HG03139 (cell line): ENCODE results near the gene MIER2.

Experiments used
- ATAC-seq: cut with Tn5 transposase; IDR thresholded peaks from one replicate; pipeline ENCODE4 v1.9.1; 2021; ENCODE audit not compliant: unreplicated experiment

MIER2 gene

DNA sequence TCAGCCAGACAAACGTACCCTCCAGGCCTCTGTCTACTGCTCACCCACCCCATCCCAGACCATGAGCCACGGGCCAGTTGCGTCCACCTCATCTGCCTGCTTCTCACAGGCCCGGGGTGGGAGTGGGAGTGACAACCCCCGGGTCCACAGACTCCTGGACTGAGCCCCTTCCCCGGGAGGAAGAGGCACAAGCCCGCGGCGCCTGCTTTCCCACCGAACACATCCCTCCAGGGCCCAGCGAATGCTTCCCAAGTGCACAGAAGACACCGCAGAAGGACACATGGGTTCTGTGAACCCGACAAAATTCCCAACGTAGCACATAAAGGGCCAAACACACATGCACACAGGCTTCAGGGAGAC lies 35.4 kb downstream of the MIER2 start:
- no peak for ATAC-seq

GRCh38 chr19:308471-309205 lies 36.0 kb downstream of the MIER2 start:
- no peak for ATAC-seq

DNA sequence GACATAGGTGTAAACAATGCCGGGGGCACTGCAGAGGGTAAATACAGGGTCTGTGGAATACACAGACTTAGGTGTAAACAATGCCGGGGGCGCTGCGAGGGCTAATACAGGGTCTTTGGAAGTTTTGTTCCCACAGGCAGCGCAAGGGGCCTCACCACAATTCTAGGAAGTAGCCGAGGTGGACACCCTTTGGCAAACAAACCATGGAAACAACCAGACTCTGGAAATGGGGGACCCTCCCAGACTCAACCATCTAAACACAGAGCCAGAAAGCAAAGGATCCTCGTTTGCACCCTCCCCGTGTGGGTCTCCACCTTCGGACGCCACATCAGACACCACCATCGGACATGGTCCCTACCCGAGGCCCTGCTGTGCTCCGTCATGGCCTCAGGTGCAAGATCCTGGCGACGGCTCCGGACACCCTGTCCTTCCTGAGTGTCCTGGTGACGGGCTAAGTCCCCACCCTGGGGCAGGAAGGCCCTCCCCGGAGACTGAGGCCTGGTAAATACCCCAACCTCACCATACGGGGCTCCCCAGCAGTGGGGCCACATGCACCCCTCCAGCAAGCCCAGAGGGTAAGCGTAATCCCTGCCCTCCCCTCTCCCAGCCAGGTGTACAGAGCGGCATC lies 36.7 kb downstream of the MIER2 start:
- ATAC-seq, result no peak

DNA sequence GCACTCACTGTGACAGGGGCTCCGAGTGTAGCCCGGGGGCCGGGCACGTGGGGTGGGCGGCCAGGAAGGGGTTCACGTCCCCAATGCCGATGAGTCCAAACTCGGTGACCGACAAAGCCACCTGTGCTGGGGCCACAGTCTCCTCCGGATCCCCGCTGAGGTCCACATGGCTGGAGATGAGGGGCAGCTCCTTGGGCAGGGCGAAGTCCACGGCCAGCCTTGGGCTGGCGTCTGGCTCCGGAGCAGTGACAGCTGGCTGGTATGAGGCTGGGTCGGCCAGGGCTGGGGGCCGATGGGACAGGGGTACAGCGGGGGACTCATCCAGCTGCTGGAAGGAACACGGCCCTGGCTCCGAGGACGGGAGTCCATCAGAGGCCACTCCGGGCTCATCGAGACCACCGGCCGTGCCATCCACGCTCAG lies 37.5 kb downstream of the MIER2 start:
- ATAC-seq, result no peak

DNA sequence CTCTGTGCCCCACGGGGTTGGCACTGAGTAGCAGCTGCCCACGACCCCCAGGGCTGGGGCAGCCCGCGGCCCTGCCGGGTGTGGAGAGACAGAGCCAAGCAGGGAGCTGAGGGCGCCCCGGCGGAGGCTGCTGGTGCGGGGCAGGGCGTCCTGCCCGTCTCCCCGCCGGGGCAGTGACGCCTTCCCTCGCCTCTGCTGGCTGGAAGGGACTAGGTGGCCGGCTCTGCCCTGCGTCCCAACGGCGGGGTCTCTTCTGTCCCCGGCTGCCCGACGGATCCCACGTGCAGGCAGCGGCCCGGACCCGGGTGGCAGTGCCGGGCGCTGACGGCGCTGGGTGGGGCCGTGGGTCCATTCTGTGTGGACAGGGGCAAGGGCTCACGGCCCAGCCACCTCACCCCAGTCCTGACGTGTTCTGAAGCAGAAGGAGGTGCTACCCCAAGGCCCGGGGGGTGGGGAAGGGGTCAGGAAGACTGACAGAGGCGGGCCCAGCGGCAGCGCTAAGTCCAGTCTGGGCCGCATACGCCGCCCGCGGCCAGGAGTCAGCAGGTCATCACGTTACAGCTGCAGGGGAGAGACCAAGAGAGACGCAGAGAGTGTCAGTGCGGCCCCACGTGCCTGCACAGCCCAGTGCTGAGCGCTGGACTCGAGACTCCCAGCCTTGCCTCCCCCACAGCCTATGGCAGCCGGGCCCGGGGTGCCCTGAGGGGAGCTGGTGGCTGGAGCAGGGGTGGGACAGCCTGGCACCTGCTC lies 38.3 kb downstream of the MIER2 start:
- no peak for ATAC-seq

DNA sequence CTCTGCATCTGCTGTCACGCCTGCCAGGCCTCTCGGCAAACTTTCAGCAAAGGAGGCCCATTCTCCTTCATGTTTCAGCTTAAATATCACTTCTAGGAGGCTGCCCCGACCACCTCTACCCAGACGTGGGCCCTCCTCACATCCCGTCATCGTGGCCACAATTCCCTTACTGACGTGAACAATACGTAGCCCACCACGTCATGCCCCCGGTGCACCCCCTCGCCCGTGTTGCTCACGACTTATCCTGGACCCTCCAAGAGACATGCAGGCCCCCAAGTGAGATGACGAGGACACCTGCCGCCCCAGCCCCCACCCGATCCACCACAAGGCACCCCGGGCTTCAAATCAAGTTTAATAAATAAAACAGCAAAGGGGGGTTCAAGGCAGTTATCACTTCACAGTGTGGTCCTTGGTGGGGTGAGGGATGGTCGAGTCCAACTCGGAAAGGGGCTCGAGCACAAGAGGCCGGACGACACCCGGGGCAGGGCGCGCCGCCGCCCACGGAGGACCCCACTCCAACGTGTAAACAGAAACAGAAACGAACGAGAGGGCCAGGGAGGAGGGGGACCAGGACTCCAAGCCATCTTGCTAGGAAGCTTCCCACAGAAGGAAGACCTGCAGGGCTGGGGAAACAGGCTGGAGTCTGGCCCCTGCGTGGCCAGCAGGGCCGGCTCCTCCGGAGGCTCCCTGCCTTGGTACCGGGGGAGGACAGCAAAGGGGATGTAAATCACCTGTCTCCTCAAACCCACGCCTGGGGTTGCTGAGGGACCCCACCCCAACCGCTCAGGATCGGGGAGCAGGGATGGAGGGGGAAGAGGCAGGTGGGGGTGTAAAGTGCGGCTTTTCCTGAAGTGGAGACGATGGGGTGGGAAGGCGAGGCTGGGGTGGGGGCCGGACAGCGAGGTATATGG lies 39.1 kb downstream of the MIER2 start:
- ATAC-seq, result no peak

- ATAC-seq, result no peak
Observed at GRCh38 chr19:296476-297225, 47.9 kb downstream of the MIER2 start.

- ATAC-seq, result no peak
Observed at GRCh38 chr19:295687-296370, 48.8 kb downstream of the MIER2 start.

DNA sequence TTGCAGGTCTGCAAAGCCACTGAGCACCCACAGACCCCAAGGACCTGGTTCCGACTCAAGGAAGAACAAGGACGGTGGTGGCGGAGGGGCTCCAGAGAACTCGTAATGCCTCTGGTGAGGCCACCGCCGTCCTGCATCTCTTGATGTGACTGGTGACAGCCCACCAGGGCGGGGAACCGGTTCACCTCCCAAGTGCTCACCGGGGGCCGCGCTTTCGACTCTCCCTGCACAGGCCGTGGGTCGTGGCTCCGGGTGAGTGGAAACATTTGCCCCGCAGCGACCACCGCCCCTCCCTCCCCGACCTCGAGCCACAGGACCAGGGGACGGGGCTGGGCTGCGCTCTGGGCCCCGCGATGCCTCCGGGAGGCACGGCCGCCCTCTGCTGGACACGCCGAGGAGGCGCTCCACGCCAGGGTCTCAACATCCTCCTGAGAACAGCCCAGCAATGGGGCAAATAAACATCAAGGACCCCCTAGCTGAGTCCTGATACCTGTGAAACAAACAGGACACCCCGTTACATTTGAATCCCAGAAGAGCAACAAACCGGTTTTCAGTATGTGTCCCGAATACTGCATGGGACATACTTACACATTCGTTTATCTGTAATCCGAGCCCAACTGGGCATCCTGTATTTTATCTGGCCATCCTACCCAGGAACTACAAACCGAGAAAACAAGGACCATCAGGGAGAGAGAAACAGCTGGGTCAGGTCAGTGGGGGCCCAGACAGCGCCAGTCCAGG lies 49.5 kb downstream of the MIER2 start:
- no peak for ATAC-seq

- no peak for ATAC-seq
Observed at GRCh38 chr19:294341-294945, 50.2 kb downstream of the MIER2 start.

DNA sequence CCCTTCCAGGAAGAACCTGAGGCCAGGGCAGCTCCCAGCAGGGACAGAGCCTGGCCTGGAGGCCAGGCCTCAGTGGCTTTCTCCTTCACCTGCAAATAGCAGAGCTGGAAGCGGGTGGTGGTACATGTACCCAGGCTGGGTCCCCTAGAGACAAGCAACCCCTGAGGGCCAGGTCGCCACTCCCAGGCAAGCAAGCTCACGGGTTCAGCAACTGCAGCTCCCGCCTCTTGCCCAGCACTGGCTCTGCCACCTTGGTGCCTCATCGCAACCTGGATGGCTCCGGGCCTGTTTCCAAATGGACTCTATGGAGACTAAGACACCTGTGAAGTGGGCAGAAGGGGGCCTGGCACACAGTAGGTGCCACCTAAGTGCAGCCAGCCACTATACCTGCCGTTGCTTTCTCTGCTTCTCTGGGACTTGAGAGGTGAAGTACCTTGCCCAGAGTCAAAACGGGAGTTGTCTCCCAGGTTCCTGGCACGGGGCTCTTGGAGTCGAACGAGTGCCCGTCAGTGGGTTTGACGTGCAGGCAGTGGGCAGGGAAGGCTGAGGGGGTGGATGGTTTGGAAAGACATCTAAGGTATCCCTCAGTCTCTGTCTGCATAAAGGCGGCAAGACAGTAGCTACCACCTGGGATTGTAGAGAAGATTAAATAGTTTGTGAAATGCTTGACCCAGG lies 51.0 kb downstream of the MIER2 start:
- no peak for ATAC-seq

DNA sequence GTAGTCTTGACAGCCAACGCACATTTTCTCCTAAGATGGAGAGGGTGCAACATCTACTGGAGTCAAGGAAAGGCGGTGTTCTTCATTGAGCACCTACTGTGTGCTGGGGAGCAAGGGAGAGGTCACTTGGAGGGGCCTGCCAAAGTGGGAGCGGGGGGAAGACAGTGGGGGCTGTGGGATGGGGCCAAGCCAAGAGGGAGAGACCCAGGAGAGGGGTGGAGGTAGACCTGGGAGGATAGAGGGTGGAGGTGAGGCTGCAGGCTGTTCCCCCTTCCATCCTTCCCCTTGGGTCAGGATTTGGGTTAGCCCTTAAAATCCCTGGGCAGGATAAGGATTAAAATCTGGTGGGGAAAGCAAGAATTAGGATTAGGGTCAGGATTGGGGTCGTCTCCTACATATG lies 51.6 kb downstream of the MIER2 start:
- ATAC-seq, result no peak

- no peak for ATAC-seq
Observed at GRCh38 chr19:292281-292884, 52.2 kb downstream of the MIER2 start.

GRCh38 chr19:291561-292280 lies 52.9 kb downstream of the MIER2 start:
- ATAC-seq, result no peak

DNA sequence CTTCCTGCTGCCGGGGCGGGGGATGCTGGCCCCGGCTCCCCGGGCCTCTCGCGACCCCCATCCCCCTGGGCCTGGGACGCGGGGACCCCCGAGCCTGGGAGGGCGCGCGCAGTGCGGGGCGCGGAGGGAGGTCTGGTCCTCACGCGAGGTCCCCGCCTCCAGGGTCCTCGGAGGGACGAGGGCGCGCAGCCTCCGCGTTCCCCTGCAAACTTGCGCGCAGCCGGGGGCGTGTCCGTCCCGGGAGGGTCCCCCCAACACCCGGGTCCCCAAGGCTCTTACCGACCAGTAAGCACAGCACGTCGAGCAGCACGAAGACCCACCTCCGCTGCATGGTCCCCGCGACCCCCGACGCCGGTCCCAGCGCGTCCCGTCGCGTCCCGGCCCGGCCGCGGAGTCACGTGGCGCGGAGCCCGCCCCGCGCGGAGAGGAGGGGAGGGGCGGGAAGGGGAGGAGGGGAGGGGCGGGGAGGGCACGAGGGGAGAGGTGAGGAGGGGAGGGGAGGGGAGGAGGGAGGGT lies 53.5 kb downstream of the MIER2 start, which contains the start of gene PLPP2:
PLPP2 (minus strand) TSS at position 398 of the 516 bp plus-strand sequence; CDS start at position 331, 67 bp downstream.
- no peak for ATAC-seq

DNA sequence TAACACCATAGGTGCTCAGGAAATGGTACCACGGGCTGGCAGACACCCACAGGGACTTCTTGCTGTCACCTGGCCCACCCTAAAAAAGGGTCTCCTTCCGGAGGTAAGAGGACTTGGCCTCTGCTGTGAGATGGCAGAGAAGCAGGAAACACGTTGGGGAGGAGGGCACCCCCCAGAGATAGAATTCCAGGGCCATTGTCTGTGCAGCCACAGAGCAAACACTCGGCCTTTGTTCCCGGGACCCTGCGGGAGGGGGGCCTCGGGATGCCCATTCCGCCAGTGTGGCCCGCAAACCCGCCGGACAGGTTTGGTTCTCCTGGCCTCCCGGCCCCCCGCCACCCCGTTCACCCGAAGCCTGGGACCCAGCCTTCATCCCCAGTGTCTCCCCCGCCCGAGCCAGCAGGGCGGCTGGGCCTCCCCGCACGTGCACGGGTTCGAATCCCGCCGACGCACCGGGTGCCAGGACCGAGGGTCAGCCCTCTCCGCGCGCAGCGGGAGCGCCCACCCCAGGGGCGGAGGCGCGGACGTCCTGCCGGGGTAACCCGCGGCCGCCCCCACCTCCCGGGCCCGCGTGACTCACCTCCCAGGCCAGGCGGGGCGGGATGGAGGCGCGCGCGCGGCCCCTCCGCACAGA lies 54.1 kb downstream of the MIER2 start:
- ATAC-seq, result no peak
